ENCODE data around the gene HSF5.

The HSF5 gene

GRCh38 chr17:58388302-58389190 lies 99.7 kb downstream of the HSF5 start:
- DNase-seq (ENCODE audit: low read depth in 4 of 4, low spot score in 1 of 4) = no peak

- DNase-seq (ENCODE audit: low read depth in 4 of 4, low spot score in 1 of 4) = no peak
Observed at GRCh38 chr17:58387834-58388233, 100.4 kb downstream of the HSF5 start.

- DNase-seq (ENCODE audit: low read depth in 4 of 4, low spot score in 1 of 4) = no peak
Observed at GRCh38 chr17:58386708-58387107, 101.5 kb downstream of the HSF5 start.

- no peak for DNase-seq (ENCODE audit: low read depth in 4 of 4, low spot score in 1 of 4)
Observed at GRCh38 chr17:58385359-58385899, 102.8 kb downstream of the HSF5 start.

- DNase-seq (ENCODE audit: low read depth in 4 of 4, low spot score in 1 of 4) = no peak
Observed at GRCh38 chr17:58384897-58385296, 103.3 kb downstream of the HSF5 start.

- DNase-seq (ENCODE audit: low read depth in 4 of 4, low spot score in 1 of 4) = no peak
Observed at GRCh38 chr17:58383892-58384462, 104.2 kb downstream of the HSF5 start.

- DNase-seq (ENCODE audit: low read depth in 4 of 4, low spot score in 1 of 4) = no peak
Observed at GRCh38 chr17:58382872-58383242, 105.4 kb downstream of the HSF5 start.

- DNase-seq (ENCODE audit: low read depth in 4 of 4, low spot score in 1 of 4) = no peak
Observed at GRCh38 chr17:58382108-58382871, 105.9 kb downstream of the HSF5 start.

GRCh38 chr17:58381124-58382035 lies 106.8 kb downstream of the HSF5 start:
- DNase-seq (ENCODE audit: low read depth in 4 of 4, low spot score in 1 of 4) = no peak

- DNase-seq (ENCODE audit: low read depth in 4 of 4, low spot score in 1 of 4) = no peak
Observed at GRCh38 chr17:58380207-58381123, 107.7 kb downstream of the HSF5 start.

GRCh38 chr17:58379511-58379824 lies 108.7 kb downstream of the HSF5 start:
- DNase-seq (ENCODE audit: low read depth in 4 of 4, low spot score in 1 of 4) = no peak

- no peak for DNase-seq (ENCODE audit: low read depth in 4 of 4, low spot score in 1 of 4)
Observed at GRCh38 chr17:58378733-58379510, 109.3 kb downstream of the HSF5 start.

GRCh38 chr17:58377661-58378060 lies 110.5 kb downstream of the HSF5 start:
- DNase-seq (ENCODE audit: low read depth in 4 of 4, low spot score in 1 of 4) = no peak

GRCh38 chr17:58377093-58377601 lies 111.1 kb downstream of the HSF5 start:
- no peak for DNase-seq (ENCODE audit: low read depth in 4 of 4, low spot score in 1 of 4)

- DNase-seq (ENCODE audit: low read depth in 4 of 4, low spot score in 1 of 4) = no peak
Observed at GRCh38 chr17:58376472-58377000, 111.7 kb downstream of the HSF5 start.

- DNase-seq (ENCODE audit: low read depth in 4 of 4, low spot score in 1 of 4) = no peak
Observed at GRCh38 chr17:58375811-58376210, 112.4 kb downstream of the HSF5 start.

GRCh38 chr17:58375256-58375655 lies 113.0 kb downstream of the HSF5 start:
- DNase-seq (ENCODE audit: low read depth in 4 of 4, low spot score in 1 of 4) = no peak

GRCh38 chr17:58373923-58374322 lies 114.3 kb downstream of the HSF5 start:
- no peak for DNase-seq (ENCODE audit: low read depth in 4 of 4, low spot score in 1 of 4)

GRCh38 chr17:58373003-58373402 lies 115.2 kb downstream of the HSF5 start:
- DNase-seq (ENCODE audit: low read depth in 4 of 4, low spot score in 1 of 4) = no peak

Data from stimulated activated CD4-positive, alpha-beta T cell treated with anti-CD3 and anti-CD28 coated beads, Interleukin-1b, Interleukin-23, amount 100 ng/mL, for 24 hours (primary cell).